Psoas muscle (tissue), 8 donors: ENCODE results near the gene CCDC197. TPM values are rescaled to one million over a fixed set of nuclear protein-coding genes. Genes with fewer than 3 reads are reported as not detected.

Source experiments
- ATAC-seq, 4 donors: fragments of 200-7000 bp; cut with Tn5 transposase; one replicate each; pipeline ENCODE4 v1.9.1; 2020; ENCODE audit warnings: moderate library complexity in 3 of 4, mild to moderate bottlenecking in 2 of 4
- DNase-seq, 2 donors: peaks; one replicate each; pipeline ENCODE4 v3.0.0-alpha.2; 2020
- H3K27ac ChIP-seq: fragments of 200-600 bp; one replicate; pipeline ENCODE4 v1.8.0; 2022
- H3K27me3 ChIP-seq, 3 donors: fragments of 200-600 bp in 1 of 3; one replicate each; pipeline versions ENCODE4 v1.6.1 to v1.8.0; 2013 to 2022; ENCODE audit warnings: low read length in 2 of 3, mild to moderate bottlenecking in 2 of 3, moderate library complexity in 1 of 3; ENCODE audit not compliant: insufficient read depth in 3 of 3
- H3K36me3 ChIP-seq, 2 donors: fragments of 200-600 bp in 1 of 2; one replicate each; pipeline versions ENCODE4 v1.6.1 to v1.8.0; 2013 to 2022; ENCODE audit warnings: low read depth in 1 of 2, mild to moderate bottlenecking in 1 of 2, moderate library complexity in 1 of 2; ENCODE audit not compliant: insufficient read depth in 1 of 2
- H3K4me1 ChIP-seq: fragments of 200-600 bp; one replicate; pipeline ENCODE4 v1.8.0; 2022
- H3K4me3 ChIP-seq: fragments of 200-600 bp; one replicate; pipeline ENCODE4 v1.8.0; 2022; ENCODE audit warnings: mild to moderate bottlenecking
- H3K9me3 ChIP-seq: fragments of 200-600 bp; one replicate; pipeline ENCODE4 v1.8.0; 2022
- WGBS, 3 donors: extraction: QIAGEN DNeasy Blood & Tissue Kit; methylation state at CpG; one replicate each; pipeline versions ENCODE4 v1.1.6 to v1.1.7; 2013; 5-methylcytosine and 5-hydroxymethylcytosine counted together
- intact Hi-C, 2 donors: fragments of 100-400 bp; cut with DNase I; formaldehyde crosslinking; loops; one replicate each; pipeline versions ENCODE4 v1.11.0 to v1.14.2; 2022
- polyA plus RNA-seq, 3 donors: library from polyadenylated mRNA; stranded (reverse); fragments of 200-250 nt; gene quantifications; one replicate each; pipeline ENCODE4 v1.2.3, GENCODE V29; 2013
- total RNA-seq, 4 donors: library from RNA; stranded (reverse); fragmentation: NEBNext Ultra II Directional in 2 of 4; extraction: Animal tissue kit (Norgen Biotek cat#: 25700) in 2 of 4; gene quantifications; one replicate each; pipeline versions ENCODE4 v1.2.1 to v1.2.4, GENCODE V29; 2021 to 2023
- TF ChIP-seq, protein P1 (sequence below): fragments of 200-600 bp; IDR thresholded peaks from one replicate; pipeline ENCODE4 v1.8.0; 2022; ENCODE audit warnings: antibody characterized with exemption
- donor health status: healthy with polysubstance abuse.
- donor health status: DM: no; HTN: no; CAD: no; lungs with moderate emphysema.
- donor health status: Bipolar disorder and iron deficiency.
- donor health status: healthy.
- donor health status: DM: yes; HTN: yes; CAD: no.
- donor health status: DM: no; HTN: no; CAD: no.
- donor health status: DM: no; HTN: no; CAD: no.
- donor health status: DM: yes; HTN: yes; CAD: no.

Gene CCDC197
- total and polyA plus RNA-seq, 7 donors = 0.04 to 3.9 (median 0.71) TPM

DNA sequence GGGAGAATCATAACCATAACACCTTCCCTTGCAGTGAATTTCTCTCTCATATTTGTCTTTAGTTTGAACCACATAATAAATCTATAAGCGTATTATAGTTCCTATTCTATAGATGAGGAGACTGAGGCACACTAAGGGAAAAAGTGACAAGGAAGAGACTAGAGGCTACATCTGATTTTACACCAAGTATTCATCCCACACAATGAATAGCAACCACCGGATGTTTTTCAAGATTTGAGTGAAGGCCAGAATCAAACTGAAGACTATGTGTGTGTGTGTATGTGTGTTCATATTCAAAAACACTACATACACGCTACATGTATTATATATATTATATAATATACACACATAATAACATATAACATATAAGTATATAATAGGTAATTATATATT, 25.5 kb upstream of the CCDC197 start:
- 39 to 67% (median 41%) methylated on average over 3 of the region's 3 CpGs for WGBS, 3 donors
- peaks cover 45% of the 10 kb centered on the region for H3K4me1 ChIP-seq
- intact Hi-C loops = no loop called here
- peak overlapping the region; percentile 98 for H3K27ac ChIP-seq
- DNase-seq (no peak), ATAC-seq (no peak)
- H3K4me3 ChIP-seq = peak overlapping the region; percentile 83
- H3K27me3 ChIP-seq = no peaks in the 10 kb centered on the region
- H3K36me3 ChIP-seq = peaks cover 0 to 48% of the 10 kb centered on the region in 2 donors
- no peaks in the 10 kb centered on the region for H3K9me3 ChIP-seq
- TF ChIP-seq, protein P1, sequence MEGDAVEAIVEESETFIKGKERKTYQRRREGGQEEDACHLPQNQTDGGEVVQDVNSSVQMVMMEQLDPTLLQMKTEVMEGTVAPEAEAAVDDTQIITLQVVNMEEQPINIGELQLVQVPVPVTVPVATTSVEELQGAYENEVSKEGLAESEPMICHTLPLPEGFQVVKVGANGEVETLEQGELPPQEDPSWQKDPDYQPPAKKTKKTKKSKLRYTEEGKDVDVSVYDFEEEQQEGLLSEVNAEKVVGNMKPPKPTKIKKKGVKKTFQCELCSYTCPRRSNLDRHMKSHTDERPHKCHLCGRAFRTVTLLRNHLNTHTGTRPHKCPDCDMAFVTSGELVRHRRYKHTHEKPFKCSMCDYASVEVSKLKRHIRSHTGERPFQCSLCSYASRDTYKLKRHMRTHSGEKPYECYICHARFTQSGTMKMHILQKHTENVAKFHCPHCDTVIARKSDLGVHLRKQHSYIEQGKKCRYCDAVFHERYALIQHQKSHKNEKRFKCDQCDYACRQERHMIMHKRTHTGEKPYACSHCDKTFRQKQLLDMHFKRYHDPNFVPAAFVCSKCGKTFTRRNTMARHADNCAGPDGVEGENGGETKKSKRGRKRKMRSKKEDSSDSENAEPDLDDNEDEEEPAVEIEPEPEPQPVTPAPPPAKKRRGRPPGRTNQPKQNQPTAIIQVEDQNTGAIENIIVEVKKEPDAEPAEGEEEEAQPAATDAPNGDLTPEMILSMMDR = no peak

DNA sequence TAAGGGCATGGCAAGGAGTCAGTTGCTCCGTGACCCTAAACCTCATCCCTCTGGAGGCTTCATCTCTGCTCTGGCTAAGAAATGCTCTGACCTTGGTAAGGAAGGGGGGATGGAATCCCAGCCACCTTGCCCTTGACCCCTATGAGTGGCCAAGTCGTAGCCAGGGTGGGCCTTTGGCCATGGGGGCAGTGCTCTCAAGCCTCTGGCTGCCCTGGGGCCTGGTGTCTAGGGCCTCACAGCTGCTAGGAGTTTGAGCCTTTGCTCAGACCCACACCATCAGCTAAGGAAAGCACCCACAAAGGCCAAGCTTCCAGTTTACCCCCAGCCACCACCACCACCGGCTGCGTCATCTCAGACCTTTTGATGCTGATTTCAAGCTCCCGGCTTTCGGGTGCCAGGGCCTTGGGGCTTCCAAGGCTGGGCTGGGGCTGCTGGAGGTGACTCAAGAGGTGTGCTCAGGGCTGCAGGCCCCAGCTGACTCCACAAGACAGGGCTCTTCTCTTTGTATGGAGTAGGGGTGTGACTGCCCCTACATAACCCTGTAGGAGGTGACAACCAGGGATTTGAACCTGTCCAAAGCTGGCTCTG, 24.4 kb upstream of the CCDC197 start:
- H3K27me3 ChIP-seq = no peaks in the 10 kb centered on the region
- DNase-seq = no peak
- TF ChIP-seq, protein P1 = no peak
- 24 to 40% (median 29%) methylated on average over 4 to 6 of the region's 6 CpGs for WGBS, 3 donors
- intact Hi-C loops = no loop called here
- H3K36me3 ChIP-seq = peaks cover 0 to 40% of the 10 kb centered on the region in 2 donors
- ATAC-seq = peak in 3 of 4 donors; percentile 4 to 22 (median 5)
- no peaks in the 10 kb centered on the region for H3K9me3 ChIP-seq
- H3K27ac ChIP-seq = peak overlapping the region; percentile 98
- peak overlapping the region; percentile 83 for H3K4me3 ChIP-seq
- H3K4me1 ChIP-seq = peaks cover 40% of the 10 kb centered on the region

DNA sequence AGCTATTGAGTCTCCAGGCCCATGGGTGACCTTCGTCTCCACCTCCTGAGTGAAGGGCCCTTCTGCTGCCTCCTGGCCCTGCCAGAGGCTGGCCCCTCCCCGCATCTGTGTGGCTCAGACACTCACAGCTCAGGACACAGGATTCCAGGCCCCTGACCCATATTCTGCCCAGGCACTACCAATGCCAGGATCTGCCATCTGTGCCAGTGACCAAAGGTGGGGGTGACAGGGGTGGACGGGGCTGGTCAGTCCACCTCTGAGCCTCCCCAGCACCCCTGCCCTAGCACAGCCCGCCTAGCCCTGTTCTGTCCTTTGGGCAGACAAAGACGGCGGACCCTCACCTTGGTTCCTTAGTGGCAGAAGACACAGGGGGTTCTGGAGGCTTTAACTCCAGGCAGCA, 23.5 kb upstream of the CCDC197 start:
- Histone ChIP-seq H3K4me1 (peaks cover 36% of the 10 kb centered on the region), H3K27ac (peak overlapping the region; percentile 98), H3K27me3 (no peaks in the 10 kb centered on the region), H3K4me3 (peak overlapping the region; percentile 83), H3K36me3 (peaks cover 0 to 32% of the 10 kb centered on the region in 2 donors), H3K9me3 (no peaks in the 10 kb centered on the region)
- peak; percentile 53 to 64 (median 57) for ATAC-seq
- TF ChIP-seq, protein P1 = no peak
- 32 to 46% (median 37%) methylated on average over 5 to 6 of the region's 6 CpGs for WGBS, 3 donors
- intact Hi-C loops = no loop called here
- DNase-seq = peak; percentile 72 to 89

DNA sequence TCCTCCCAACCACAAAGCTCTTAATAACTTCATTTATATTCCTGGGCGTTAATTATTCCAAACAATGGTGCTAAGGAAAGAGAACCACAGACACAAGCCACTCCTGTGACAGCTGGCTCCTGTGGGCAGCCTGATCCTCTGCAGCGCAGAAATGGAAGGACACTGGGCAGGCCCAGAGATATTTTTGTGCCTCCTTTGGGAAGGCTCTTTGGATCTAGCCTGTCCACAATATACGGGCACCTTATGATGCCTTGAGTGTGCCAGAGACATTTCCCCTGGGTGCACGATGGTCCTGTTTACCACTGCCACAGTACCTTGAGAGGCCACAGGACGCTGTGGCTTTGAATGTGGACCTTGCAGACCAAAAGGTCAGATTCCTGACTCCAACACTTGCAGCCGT, 22.8 kb upstream of the CCDC197 start:
- WGBS, 3 donors = 30 to 36% (median 33%) methylated on average over 6 of the region's 6 CpGs
- no peak for DNase-seq
- H3K4me1 ChIP-seq = peaks cover 37% of the 10 kb centered on the region
- H3K27me3 ChIP-seq = no peaks in the 10 kb centered on the region
- no peaks in the 10 kb centered on the region for H3K9me3 ChIP-seq
- peak overlapping the region; percentile 98 for H3K27ac ChIP-seq
- H3K4me3 ChIP-seq = peak overlapping the region; percentile 83
- peaks cover 0 to 26% of the 10 kb centered on the region in 2 donors for H3K36me3 ChIP-seq
- TF ChIP-seq, protein P1 = no peak
- intact Hi-C loops = no loop called here
- ATAC-seq = peak; percentile 14 to 44 (median 36)

DNA sequence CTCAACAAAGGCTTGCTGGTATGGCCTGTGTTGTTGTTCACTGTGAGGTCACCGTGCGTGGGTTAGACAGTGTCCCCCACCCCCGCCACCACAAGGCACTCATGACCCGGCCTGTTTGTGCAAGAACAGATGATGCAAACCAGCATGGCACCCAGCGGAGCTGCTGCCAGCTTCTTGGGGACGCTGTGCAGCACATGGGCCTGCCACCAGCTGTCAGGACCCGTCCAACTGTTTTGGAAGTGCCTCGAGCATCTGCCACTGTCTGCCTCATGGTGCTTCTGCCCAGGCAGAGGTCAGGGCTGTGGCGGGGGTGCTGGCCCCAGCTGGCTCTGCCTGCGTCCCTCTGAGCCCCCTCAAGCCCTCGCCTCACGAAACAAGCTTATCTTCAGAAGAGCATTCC, 22.3 kb upstream of the CCDC197 start:
- 23 to 42% (median 30%) methylated on average over 12 of the region's 12 CpGs for WGBS, 3 donors
- H3K4me1 ChIP-seq = peaks cover 32% of the 10 kb centered on the region
- ATAC-seq (peak; percentile 62 to 75 (median 70)), DNase-seq (peak; percentile 85 to 95)
- H3K9me3 ChIP-seq = no peaks in the 10 kb centered on the region
- H3K27me3 ChIP-seq = no peaks in the 10 kb centered on the region
- peak overlapping the region; percentile 98 for H3K27ac ChIP-seq
- TF ChIP-seq, protein P1 = no peak
- intact Hi-C loops = no loop called here
- H3K36me3 ChIP-seq = peaks cover 0 to 21% of the 10 kb centered on the region in 2 donors
- peak overlapping the region; percentile 83 for H3K4me3 ChIP-seq
